ENCODE data around the gene BEAN1.

- TF ChIP-seq CTCF (IDR thresholded peaks at IDR 0.05), result no peak
- TF ChIP-seq POLR2A (IDR thresholded peaks at IDR 0.05), result no peak
These were observed 82.5 kb downstream of the BEAN1 start for GRCh38 chr16:66509576-66509975.
